ENCODE data around the gene TP63.
A peak's percentile ranks its signal among the peaks of the same experiment; 100 is the strongest.
"Not testable (repeated sequence)": the region's sequence is repeated elsewhere in the genome, so short reads cannot be mapped to it uniquely, and the experiment has no call there.

The TP63 gene

DNA sequence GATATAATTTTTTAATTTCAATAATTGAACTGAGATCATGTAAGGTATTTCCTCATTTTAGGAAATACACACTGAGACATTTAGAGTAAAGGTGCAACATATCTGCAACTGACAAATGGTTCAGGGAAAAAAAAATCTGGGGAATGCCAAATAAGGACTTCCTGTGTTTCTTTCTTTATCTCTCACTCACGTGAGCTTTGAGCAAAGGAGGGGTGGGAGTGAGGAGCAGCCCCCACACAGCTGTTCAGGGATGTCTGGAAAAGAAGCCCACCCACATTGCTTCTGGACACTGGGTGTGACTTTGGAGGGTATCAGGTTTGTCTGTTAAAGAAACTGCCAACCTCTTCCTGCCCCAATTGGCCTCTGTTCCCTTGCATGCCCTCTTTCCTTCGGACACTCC is 5.6 kb upstream of the TP63 start:
- DNase-seq, result no peak

DNA sequence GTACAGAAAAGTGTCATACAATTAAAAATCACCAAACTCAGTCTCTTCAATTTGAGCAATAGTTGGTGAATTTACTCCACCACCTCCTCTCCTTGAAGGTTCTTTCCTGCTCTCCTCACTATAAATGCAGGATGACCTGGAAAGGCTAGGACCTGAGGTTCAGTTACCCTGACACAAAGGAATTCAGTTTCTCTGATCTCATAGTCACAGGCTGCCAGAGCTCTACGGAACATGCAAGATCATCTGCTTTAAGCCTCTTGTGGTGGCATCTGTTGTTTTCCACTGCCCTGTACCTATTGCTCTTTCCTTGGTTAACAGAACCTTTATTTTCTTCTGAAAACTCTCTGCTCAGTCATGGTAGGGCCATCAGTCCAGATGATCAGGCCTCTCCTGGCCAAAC is 4.9 kb upstream of the TP63 start:
- DNase-seq, result no peak

DNA sequence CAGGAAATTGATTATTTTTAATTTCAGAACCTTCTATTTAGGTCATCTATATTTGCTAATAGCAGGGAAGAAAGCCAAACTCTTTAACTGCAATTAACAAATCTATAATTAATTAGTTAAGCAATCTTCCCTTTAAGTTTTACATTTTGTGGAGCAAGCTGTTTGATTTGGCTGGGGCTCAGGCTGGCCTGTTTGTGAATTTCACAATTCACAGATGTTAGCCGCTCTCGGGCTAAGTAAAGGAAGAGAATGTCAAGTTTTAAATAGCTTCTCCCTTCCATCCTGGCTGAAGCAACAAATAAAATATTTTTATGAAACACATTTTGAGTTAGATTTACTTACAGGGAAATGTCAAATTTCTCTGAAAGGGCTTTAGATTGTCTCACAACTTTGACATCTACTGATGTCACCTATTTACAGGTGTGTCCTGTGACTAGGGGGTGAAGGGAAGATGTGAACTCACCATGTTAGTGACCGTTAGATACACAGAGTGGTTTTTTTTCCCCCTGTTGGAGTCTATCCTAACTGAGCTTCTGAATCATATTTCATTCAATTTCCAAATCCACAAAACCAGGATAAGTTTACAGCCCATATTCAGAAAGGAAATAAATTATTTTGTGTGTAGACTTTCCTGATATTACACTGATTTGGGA is 1.3 kb upstream of the TP63 start:
- DNase-seq, result no peak

DNA sequence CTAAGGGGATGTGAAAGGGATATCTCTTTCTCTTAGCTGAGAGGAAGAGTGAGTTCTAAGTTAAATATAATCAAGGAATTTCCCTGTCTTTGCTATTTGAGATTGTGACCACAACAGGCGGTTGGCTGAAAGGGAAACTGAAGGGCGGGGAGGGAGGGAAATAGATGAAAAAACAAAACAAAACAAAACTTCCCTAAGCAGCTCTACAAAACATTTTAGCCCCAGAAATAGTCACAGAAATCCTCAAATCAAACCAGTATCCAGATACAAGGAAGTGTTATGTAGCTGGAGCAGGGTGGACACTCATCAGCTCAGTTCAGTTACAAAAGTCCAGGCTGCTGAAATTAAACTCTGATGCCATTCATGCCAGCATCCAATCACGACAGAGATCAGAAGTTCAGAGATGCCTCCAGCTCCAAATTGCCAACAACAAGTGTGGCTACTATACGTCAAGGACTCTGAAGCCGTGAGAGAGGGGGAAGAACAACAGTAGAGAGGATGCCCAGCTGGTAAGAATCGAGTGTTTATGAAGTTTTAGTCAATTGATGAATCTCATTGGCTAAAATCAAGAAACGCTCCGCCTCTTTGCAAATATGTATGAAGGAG is 319 bp upstream of the TP63 start:
- no peak for DNase-seq

DNA sequence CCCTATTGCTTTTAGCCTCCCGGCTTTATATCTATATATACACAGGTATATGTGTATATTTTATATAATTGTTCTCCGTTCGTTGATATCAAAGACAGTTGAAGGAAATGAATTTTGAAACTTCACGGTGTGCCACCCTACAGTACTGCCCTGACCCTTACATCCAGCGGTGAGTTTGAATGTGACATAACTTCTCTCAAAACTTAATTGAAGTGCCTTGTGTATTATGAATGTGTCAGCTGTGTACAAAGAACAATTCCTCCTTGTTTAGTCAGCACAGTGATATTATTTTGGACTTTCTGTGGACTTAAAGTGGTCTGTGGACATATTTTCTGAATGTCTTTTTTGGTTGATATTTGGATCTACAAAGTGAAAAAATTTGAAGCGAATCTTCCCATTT is 220 bp downstream of the TP63 start:
- DNase-seq, result no peak

DNA sequence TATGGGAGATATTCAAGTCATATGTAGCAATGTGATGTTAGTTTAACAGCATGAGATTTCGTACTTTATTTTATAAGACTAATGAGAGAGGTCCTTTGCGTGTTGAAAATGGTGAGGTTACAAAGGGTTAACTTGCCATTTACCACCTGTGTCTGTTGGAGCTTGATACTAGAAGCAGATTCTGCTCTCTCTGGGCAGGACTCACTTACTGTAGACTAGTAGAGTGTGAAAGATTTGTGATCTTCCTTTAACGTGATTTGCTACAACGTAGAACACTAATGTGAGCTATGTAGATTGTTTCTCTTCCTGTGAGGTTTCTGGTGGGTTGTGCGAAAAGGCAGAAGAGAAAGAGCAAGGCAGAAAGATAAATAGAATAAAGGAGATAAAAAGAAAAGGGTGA is 1.1 kb downstream of the TP63 start:
- no peak for DNase-seq

DNA sequence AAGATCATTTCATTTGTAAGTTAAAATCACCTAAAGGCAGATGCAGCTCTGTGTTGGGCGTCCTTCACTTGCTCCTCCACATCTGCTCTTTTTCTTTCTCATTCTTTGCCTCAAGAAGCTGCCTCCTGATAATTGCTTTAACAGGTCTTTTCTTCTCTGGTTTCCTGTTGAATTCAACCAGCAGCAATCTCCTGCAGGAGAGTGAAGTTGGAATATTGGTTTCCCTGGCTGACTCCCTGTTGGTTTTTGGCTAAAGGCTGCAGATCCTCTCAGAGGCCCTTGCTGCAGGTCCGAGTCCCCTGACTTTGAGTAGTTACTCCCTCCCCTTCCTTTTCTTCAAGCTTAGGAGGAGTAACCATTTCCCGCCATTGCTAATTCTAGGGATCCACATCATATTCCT is 4.2 kb downstream of the TP63 start:
- no peak for DNase-seq

DNA sequence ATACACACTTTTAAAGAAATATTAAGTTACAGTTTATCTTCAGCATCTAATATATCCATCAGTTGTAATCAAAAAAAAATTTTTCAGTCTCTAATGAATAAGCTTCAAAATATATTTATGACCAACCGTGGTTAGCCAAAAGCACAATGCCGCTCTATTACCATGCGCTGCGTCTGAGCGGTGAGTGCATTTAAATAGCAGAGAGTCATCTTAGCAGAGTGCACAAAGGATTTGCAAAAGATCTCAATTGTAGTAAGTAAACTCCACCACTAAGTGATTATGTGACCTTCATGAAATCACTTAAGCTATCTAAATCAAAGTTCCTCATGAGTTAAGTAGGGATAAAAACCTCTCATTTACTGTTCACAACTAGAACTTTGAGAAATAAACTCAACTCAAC is 4.9 kb downstream of the TP63 start:
- DNase-seq, result no peak

DNA sequence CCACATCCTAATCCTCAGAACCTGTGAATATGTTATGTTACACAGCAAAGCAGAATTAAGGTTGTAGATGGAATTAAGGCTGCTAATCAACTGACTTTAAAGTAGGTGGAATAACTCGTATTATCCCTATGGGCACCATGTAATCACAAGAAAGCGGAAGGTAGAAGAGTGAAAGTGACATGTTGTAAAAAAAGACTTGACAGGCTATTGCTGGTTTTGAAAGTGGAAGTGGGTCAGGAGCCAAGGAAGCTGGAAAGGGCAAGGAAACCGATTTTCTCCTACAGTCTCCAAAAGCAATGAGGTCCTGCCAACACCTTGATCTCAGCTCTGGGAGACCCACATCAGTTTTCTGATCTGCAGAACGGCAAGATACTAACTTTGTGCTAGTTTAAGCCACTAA is 6.6 kb downstream of the TP63 start:
- no peak for DNase-seq

DNA sequence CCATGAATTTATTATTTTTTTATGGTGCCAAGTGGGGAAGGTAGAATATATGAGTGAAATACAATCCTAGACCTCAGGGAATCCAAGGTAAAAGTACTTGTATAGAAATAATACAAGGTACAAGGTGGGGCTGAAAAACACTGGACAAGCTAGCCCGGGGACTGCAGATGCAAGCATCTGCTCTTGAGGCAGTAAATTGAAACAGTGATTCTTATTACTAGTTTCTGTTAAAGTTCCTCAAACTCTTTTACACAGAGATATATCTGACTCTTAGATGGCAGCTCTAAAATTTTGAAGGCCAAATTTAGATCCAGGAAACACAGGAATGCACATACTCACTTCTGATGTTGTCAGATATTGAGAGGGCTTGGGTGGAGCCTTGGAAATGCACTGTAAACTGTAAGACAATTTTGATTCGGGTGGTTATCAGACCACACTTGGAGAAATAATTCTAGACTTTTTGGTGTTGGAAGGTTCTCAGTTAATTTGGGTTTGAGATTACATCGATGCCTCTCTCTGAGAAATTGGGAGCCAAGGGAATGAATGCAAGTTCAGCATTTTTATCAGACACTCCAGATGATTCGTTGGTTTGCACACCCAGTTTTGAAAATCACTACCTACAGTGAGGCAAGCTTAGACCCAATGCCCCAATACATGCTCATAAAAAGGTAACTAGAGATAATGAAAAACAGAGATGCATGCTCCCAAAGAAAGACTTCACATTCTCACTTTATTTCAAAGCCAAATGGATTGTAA is 7.3 kb downstream of the TP63 start:
- no peak for DNase-seq

DNA sequence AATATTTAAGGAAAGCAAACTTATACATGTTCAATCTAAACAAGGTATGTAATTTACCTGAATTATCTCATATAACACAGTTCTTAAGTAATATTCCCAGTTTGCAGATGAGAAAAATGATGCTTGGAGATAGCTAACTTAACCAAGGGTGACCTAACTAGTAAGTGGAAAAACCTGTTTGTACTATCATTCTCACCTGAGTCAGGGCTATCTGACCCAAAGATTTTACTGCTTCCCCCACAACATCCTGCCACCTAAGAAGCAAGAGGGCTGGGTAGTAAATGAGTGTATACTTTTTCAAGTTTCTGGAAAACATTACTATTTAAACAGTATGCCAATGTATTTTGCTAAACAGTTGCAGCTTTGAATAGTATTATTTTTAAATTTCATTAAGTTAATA is 10.6 kb downstream of the TP63 start:
- DNase-seq, result no peak

DNA sequence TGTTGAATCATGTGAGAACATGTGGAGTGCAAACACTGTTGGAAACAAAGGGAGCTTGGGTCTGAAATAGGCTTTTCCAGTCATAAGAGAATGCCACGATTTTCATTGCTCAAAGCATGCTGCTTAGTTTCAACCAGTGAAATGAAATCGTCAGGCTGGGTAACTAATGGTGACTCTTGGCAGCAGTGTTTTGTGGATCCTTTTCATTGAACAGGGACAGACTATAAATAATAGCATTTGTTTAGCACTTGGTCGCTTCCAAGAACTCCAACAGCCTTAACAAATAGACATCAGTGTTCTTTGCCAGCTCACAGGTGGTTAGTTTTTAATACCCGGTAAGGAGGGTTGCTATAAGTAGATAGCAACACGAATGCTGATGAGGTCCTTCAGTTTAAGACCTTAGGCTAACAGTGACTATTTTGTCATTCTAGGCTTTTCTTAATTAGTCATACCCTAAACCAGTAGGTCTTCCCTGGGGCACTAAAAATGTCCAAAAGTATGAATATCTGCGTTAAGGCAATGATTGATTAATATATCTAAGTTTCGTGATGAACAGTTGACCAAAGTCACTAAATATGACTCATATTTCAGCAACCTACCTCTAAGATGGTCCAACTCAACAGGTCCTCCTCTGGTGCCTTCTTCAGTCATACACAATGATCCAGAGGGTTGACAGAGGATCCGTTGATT is 15.8 kb downstream of the TP63 start:
- no peak for DNase-seq

DNA sequence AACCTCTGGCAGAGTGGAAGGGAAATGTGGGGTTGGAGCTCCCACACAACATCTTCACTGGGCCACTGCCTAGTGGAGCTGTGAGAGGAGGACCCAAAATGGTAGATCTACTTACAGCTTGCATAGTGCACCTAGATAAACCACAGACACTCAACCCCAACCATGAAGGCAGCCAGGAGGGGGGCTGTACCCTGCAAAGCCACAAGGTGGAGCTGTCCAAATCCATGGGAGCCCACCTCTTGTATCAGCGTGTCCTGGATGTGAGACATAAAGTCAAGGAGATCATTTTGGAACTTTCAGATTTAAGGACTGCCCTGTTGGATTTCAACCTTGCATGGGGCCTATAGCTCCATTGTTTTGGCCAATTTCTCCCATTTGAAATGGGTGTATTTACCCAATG is 20.9 kb downstream of the TP63 start:
- DNase-seq, result no peak

DNA sequence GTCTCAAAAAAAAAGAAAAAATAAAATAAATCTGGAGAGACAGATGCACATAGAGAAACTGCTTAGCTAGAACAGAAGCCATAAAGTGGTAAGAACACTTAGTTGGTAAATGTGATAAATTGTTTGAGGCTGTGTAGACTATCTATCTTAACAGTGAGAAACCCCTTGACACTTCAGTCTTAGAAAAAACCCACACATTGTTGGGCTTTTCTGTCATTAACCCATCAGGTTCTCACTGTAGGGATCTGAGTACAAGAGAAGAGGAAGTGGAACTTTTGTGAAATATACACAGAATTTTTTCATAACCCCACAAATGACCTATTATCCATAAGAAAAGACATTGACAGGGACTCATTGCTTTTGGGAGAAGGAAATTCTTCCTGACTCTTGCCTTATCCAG is 24.4 kb downstream of the TP63 start:
- DNase-seq, result no peak

DNA sequence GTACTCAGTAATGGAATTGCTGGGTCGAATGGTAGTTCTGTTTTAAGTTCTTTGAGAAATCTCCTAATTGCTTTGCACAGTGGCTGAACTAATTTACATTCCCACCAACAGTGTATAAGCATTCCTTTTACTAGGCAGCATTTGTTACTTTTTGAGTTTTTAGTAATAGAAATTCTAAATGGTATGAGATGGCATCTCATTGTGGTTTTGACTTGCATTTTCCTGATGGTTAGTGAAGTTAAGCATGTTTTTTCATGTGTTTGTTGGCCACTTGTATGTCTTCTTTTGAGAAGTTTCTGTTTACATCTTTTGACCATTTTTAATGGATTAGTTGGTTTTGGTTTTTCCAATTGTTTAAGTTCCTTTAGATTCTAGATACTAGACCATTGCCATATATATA is 28.4 kb downstream of the TP63 start:
- no peak for DNase-seq

DNA sequence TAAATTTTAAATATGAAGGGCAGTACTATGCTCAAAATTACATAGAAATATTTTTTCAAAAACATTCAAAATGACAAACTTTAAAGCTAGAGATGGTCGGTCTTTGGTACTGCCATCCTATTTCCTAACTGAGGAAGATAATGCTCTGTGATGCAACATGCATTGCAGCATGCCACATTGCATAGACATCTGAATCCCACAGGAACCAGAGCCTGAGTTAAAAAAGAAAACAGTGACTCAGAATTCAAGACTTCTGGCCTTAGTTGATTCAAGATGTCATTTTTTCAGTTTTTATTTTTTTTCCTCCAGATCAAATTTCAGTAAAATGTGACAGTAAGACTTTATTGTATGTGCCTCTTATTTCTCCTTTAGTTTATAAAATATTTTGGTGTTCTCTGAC is 33.1 kb downstream of the TP63 start:
- DNase-seq, result no peak

DNA sequence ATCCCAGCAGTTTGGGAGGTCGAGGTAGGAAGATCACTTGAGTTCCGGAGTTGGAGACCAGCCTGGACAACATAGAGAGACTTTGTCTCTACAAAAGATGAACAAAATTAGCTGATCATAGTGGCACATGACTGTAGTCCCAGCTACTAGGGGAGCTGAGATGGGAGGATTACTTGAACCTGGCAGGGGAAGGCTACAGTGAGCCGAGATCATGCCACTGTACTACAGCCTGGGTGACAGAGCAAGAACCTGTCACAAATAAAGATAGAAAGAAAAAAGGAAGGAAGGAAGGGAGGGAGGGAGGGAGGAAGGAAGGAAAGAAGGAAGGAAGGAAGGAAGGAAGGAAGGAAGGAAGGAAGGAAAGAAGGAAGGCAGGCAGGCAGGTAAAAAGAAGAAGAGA is 41.2 kb downstream of the TP63 start:
- not testable (repeated sequence) for DNase-seq

DNA sequence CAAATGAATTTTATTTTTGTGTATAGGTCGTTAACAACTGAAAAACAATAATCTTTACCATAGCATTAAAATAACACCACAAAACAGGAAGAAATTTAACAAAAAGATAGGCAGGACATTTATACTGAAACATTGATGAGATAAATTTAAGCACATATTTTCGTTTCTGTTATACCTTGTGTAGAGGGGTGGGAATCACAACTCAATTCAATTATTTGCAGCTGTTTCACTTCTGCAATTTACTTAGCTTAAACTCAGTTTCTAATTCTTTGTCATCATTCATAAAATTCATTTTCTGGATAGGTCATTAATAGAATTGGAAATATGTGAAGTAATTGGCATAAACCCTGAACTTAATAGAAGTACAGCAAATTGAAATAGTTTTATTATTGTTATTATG is 42.3 kb downstream of the TP63 start:
- DNase-seq, result no peak

DNA sequence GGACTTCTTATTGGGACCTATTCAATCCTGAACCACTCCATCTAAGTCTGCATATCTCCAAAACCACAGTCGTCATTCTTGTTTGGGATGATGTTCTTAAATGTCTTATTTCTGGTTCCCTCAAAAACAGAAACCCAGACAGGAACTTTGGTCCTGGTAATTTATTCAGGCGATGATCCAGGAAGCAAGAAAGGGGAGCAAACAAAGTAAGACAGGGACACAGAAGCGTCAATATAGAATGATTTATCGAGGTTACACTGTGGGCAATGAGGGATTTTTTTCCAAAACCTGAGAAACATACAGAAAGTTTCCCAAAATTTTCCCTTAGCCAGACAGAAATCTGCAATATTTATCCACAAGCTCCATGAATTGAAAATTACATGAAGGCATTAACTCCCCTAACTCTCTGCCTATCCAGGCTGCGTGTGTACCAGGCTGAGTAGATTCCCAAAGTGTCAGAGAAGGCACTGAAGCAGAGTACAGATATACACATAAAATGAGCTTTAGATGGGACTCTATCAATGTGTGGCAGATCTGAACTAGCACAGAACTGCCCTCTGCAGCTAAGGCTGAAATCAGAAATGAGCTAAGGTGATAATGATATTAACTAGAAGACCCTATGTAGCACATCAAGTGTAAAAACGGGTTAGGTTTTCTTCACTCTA is 43.2 kb downstream of the TP63 start:
- no peak for DNase-seq

DNA sequence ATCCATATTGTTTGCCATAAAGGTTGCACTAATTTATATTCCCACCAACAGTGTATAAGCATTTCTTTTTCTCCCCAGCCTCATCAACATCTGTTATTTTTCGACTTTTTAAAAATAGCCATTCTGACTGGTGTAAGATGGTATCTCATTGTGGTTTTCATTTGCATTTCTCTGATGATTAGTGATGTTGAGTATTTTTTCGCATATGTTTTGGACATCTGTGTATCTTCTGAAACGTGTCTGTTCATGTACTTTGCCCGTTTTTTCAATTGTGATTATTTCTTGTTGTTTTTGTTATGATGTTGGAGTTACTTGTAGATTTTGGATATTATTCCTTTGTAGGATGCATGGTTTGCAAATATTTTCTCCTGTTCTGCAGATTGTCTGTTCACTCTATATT is 46.5 kb downstream of the TP63 start:
- no peak for DNase-seq

DNA sequence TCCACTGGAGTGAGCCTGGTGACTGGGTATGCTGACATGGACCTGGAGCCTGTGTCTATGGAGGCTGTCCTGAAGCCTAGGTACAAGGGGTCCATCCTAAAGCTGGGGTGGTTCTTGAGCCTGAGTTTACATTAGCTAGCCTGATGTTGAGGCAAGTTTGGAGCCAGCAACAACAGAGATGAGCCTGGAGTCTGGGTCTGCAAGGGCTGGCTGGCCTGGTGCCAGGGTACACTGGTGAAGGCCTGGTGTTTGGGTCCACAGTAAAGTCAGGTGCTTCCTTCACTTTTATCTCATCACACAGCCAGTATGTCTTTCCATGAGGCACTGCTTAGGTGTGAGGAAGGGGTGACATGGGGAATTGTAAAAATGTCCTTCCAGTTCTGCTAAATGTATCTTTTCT is 49.5 kb downstream of the TP63 start:
- peak in 1 of 56 donors; percentile 1 for DNase-seq

Data from amygdala (tissue), 56 donors.